Muscle of back (tissue), 11 donors: ENCODE measurements around the gene TIMP4. TPM values are rescaled to one million over a fixed set of nuclear protein-coding genes. Genes with fewer than 3 reads are reported as not detected.

ENCODE experiments used
- DNase-seq, 3 donors: peaks; one replicate each; pipeline versions ENCODE4 v3.0.0 to v3.0.0-alpha.2; 2013
- polyA plus RNA-seq, 10 donors: library from polyadenylated mRNA; unstranded; fragments of 120-200 nt; gene quantifications; one replicate each; pipeline ENCODE4 v1.2.1, GENCODE V29; 2013; ENCODE audit not compliant: insufficient read length in 10 of 10

The TIMP4 gene
- polyA plus RNA-seq, 10 donors = 1.6 to 2.9 (median 2.1) TPM

DNA sequence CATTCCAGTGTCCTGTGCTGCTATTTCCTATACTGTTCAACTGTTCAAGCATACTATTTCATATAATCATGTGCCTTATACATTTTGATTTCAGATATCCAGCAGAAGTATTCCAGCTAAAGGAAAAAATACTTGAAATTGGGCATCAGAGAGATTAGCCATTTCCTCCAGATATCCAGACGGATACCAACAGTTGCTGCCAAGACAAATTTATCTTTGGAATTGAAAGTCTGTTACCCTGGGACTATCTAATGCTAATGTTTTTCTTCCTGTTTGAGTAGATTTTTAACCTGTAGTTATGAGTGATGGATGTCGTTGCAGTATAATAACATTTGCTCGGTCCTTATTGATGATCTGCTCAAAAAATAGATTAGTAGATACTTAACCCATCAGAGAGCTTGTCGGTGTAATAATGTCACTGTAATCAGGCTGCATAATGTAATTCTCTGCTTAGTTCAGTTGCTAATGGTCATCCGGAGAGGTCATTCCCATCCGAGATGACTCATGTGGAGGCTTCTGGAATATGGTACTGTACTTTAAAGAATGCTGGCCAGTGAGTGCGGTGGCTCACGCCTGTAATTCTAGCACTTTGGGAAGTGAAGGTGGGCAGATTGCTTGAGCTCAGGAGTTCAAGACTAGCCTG is 51.5 kb downstream of the TIMP4 start:
- DNase-seq = no peak

Other genes with a start within 250 kb of the TIMP4 start
- 1 to 10 TPM in 6 of 10 donors, under 1 TPM in 4; 0.40 to 2.5 (median 1.2) TPM for gene SYN2, start 154.5 kb downstream of the TIMP4 start, polyA plus RNA-seq
- gene PPARG, start 130.2 kb upstream of the TIMP4 start, polyA plus RNA-seq = 10 to 100 TPM in 2 of 10 donors, 1 to 10 TPM in 8; 3.3 to 11.9 (median 4.9) TPM